ENCODE measurements around the gene ZNF736.

ZNF736 gene

GRCh38 chr7:64400401-64400800 lies 86.6 kb downstream of the ZNF736 start:
- Histone ChIP-seq H3K9me3 (ENCODE audit: control insufficient read depth in 5 of 5, low read length in 5 of 5) (peaks cover 0 to 12% (median 10%) of the 10 kb centered on the region in 5 donors), H3K36me3 (ENCODE audit: control insufficient read depth in 5 of 5, insufficient read depth in 5 of 5, low read length in 5 of 5) (no peaks in the 10 kb centered on the region), H3K9ac (ENCODE audit: low read length in 5 of 5) (no peak overlapping the region), H3K27ac (ENCODE audit: low read depth, low read length) (no peak overlapping the region), H3K4me3 (ENCODE audit: low read depth in 1 of 5, low read length in 5 of 5) (no peak overlapping the region), H3K4me1 (ENCODE audit: control insufficient read depth in 5 of 5, insufficient read depth in 5 of 5, low read length in 5 of 5) (no peaks in the 10 kb centered on the region), H3K27me3 (ENCODE audit: control insufficient read depth in 5 of 5, insufficient read depth in 4 of 5, low read length in 5 of 5) (no peaks in the 10 kb centered on the region)
